Right lobe of liver (tissue), 4 donors: Measurements from ENCODE around the gene ADAMTS6.

ENCODE experiments used
- CTCF ChIP-seq, 4 donors: fragments of 200-600 bp in 3 of 4; fragments of 450-650 bp in 1 of 4; IDR thresholded peaks; one replicate each; pipeline versions ENCODE4 v1.5.1 to v1.8.0; 2016 to 2022; ENCODE audit warnings: antibody characterized with exemption in 4 of 4, mild to moderate bottlenecking in 2 of 4
- POLR2A ChIP-seq: fragments of 450-650 bp; IDR thresholded peaks from one replicate; pipeline ENCODE4 v1.6.1; 2017; ENCODE audit warnings: antibody characterized with exemption, mild to moderate bottlenecking
- donor health status: DM: no; HTN: no; CAD: no.
- donor health status: DM: no; HTN: no; CAD: no.
- donor health status: DM: no; HTN: yes; CAD: no.

- TF ChIP-seq CTCF (IDR thresholded peaks at IDR 0.05) (no peak), POLR2A (no peak)
Measured at GRCh38 chr5:65157906-65158603, 323.7 kb downstream of the ADAMTS6 start.
